Measurements from ENCODE around the gene EXOC8. TPM values are rescaled to one million over a fixed set of nuclear protein-coding genes. Genes with fewer than 3 reads are reported as not detected.

Gene EXOC8
- total and polyA plus RNA-seq, 2 donors (not counting 3 experiments of a cell fraction or from before 2014, with no cell fraction given), result 2.8 to 13.2 TPM

- Histone ChIP-seq H3K27me3 (ENCODE audit: control insufficient read depth in 2 of 2, insufficient read depth in 2 of 2, low read length in 2 of 2) (no peaks in the 10 kb centered on the region), H2AFZ (ENCODE audit: low read depth, low read length) (no peak overlapping the region), H3K4me2 (ENCODE audit: insufficient read depth, low read length) (no peak overlapping the region), H3K9ac (replicated peaks; ENCODE audit: extremely low read depth, insufficient read depth, low read length) (no peak overlapping the region), H3K9me1 (replicated peaks; ENCODE audit: control insufficient read depth, extremely low read depth, insufficient read depth, low read length) (no peaks in the 10 kb centered on the region), H3K4me3 (replicated peaks in 1 of 3; ENCODE audit: insufficient read depth in 1 of 3, low read depth in 1 of 3, low read length in 3 of 3) (no peak overlapping the region), H3K79me2 (ENCODE audit: control insufficient read depth, insufficient read depth, low read length) (peaks cover 27% of the 10 kb centered on the region), H3K27ac (ENCODE audit: insufficient read depth, low read depth, low read length) (no peak overlapping the region), H4K20me1 (replicated peaks; ENCODE audit: control insufficient read depth, extremely low read depth, insufficient read depth, low read length) (peaks cover 4% of the 10 kb centered on the region), H3K4me1 (ENCODE audit: control insufficient read depth, extremely low read depth, insufficient read depth, low read length) (peaks cover 14% of the 10 kb centered on the region), H3K9me3 (replicated peaks; ENCODE audit: control insufficient read depth, insufficient read depth, low read length) (no peaks in the 10 kb centered on the region), H3K36me3 (ENCODE audit: control insufficient read depth in 2 of 2, extremely low read depth in 1 of 2, insufficient read depth in 2 of 2, low read length in 2 of 2) (no peaks in the 10 kb centered on the region)
- no peak for DNase-seq (ENCODE audit: low read depth, low spot score)
- dilution Hi-C loops (cut with MboI; ENCODE audit: extremely low pct_ligation_motif_present, low sequenced_read_pairs), result no loop called here
- FAIRE-seq, result no peak
- CTCF ChIA-PET, result no interaction called here
- BruUV-seq (replicated peaks), result no TSS peak
- POLR2A ChIA-PET, result no interaction called here
- intact Hi-C loops (cut with micrococcal nuclease), result no loop called here
- TF ChIP-seq JUN (IDR thresholded peaks at IDR 0.05; ENCODE audit: borderline replicate concordance, insufficient read depth, insufficient read length, low read depth) (no peak), POLR2AphosphoS5 (IDR thresholded peaks at IDR 0.05; ENCODE audit: insufficient read depth, low read depth, low read length) (no peak), MYC (IDR thresholded peaks at IDR 0.05; ENCODE audit: low read depth, low read length) (no peak), EZH2 (IDR thresholded peaks at IDR 0.05; ENCODE audit: borderline replicate concordance, low read depth, low read length, severe bottlenecking) (no peak), GATA2 (IDR thresholded peaks at IDR 0.05; ENCODE audit: insufficient read depth, insufficient read length, low read depth, low read length) (no peak), CTCF (IDR thresholded peaks at IDR 0.05; ENCODE audit: extremely low read depth in 1 of 2, insufficient read depth in 1 of 2, low read depth in 1 of 2, low read length in 2 of 2) (no peak), FOS (IDR thresholded peaks at IDR 0.05; ENCODE audit: borderline replicate concordance, insufficient read depth, low read length) (no peak), POLR2A (IDR thresholded peaks at IDR 0.05; ENCODE audit: low read depth, low read length) (no peak), MAX (IDR thresholded peaks at IDR 0.05; ENCODE audit: insufficient read depth, insufficient read length) (no peak)
Measured at GRCh38 chr1:231329483-231329882, 8.2 kb downstream of the EXOC8 start.

Measured in endothelial cell of umbilical vein (primary cell).